ENCODE results near the gene UTF1. TPM values are rescaled to one million over a fixed set of nuclear protein-coding genes. Genes with fewer than 3 reads are reported as not detected.

UTF1 gene
- total RNA-seq, 2 donors from 2014 or later, result not detected

GRCh38 chr10:133254421-133255120 is 24.6 kb downstream of the UTF1 start:
- no peak for ATAC-seq (ENCODE audit: insufficient number of reproducible peaks, low FRiP score, low read depth)

GRCh38 chr10:133255323-133255722 is 25.3 kb downstream of the UTF1 start:
- Histone ChIP-seq H3K4me3 (no peak overlapping the region), H3K4me1 (ENCODE audit: control insufficient read depth in 1 of 2, low read depth in 2 of 2) (peaks cover 11 to 24% of the 10 kb centered on the region in 2 donors), H3K27ac (no peak overlapping the region), H3K36me3 (no peaks in the 10 kb centered on the region), H3K27me3 (replicated peaks; ENCODE audit: insufficient read depth) (no peaks in the 10 kb centered on the region), H3K9me3 (no peaks in the 10 kb centered on the region)
- TF ChIP-seq CTCF (IDR thresholded peaks at IDR 0.05), result no peak
- no peak for ATAC-seq (ENCODE audit: insufficient number of reproducible peaks, low FRiP score, low read depth)
- no peak for DNase-seq (ENCODE audit: low spot score)

More at GRCh38 chr10:133254421-133255120, 24.6 kb downstream of the UTF1 start:
- Histone ChIP-seq H3K4me3 (no peak overlapping the region), H3K27ac (no peak overlapping the region), H3K36me3 (no peaks in the 10 kb centered on the region), H3K4me1 (ENCODE audit: control insufficient read depth in 1 of 2, low read depth in 2 of 2) (peaks cover 4 to 22% of the 10 kb centered on the region in 2 donors), H3K27me3 (replicated peaks; ENCODE audit: insufficient read depth) (no peaks in the 10 kb centered on the region), H3K9me3 (no peaks in the 10 kb centered on the region)
- DNase-seq (ENCODE audit: low spot score), result no peak
- TF ChIP-seq CTCF (IDR thresholded peaks at IDR 0.05), result no peak

- peak overlapping the region; percentile 63 for H3K4me3 ChIP-seq
- no peaks in the 10 kb centered on the region for H3K36me3 ChIP-seq
- peak; percentile 24 for TF ChIP-seq CTCF (IDR thresholded peaks at IDR 0.05)
- H3K4me1 ChIP-seq (ENCODE audit: control insufficient read depth in 1 of 2, low read depth in 2 of 2), result peaks cover 22 to 39% of the 10 kb centered on the region in 2 donors
- H3K27ac ChIP-seq, result peak overlapping the region in 1 of 2 donors; percentile 59
- H3K9me3 ChIP-seq, result no peaks in the 10 kb centered on the region
- ATAC-seq (ENCODE audit: insufficient number of reproducible peaks, low FRiP score, low read depth) (no peak), DNase-seq (ENCODE audit: low spot score) (no peak)
- H3K27me3 ChIP-seq (replicated peaks; ENCODE audit: insufficient read depth), result no peaks in the 10 kb centered on the region
Observed at GRCh38 chr10:133257489-133258065, 27.6 kb downstream of the UTF1 start.

GRCh38 chr10:133258066-133258817 is 28.2 kb downstream of the UTF1 start:
- Histone ChIP-seq H3K36me3 (no peaks in the 10 kb centered on the region), H3K9me3 (no peaks in the 10 kb centered on the region), H3K4me1 (ENCODE audit: control insufficient read depth in 1 of 2, low read depth in 2 of 2) (peaks cover 22 to 41% of the 10 kb centered on the region in 2 donors), H3K4me3 (no peak overlapping the region), H3K27me3 (replicated peaks; ENCODE audit: insufficient read depth) (no peaks in the 10 kb centered on the region), H3K27ac (peak overlapping the region in 1 of 2 donors; percentile 59)
- TF ChIP-seq CTCF (IDR thresholded peaks at IDR 0.05), result no peak
- ATAC-seq (ENCODE audit: insufficient number of reproducible peaks, low FRiP score, low read depth) (no peak), DNase-seq (ENCODE audit: low spot score) (no peak)

Data from thoracic aorta (tissue), 2 donors.